Tibial nerve (tissue), 4 donors: ENCODE data around the gene BOLA1. TPM values are rescaled to one million over a fixed set of nuclear protein-coding genes. Genes with fewer than 3 reads are reported as not detected.

Source experiments
- DNase-seq, 2 donors: peaks; one replicate each; pipeline ENCODE4 v3.0.0-alpha.2; 2019; ENCODE audit warnings: low spot score in 2 of 2
- H3K27ac ChIP-seq, 4 donors: fragments of 200-600 bp; sonication (generic) in 3 of 4; one replicate each; pipeline ENCODE4 v1.5.1; 2017 to 2019; ENCODE audit warnings: mild to moderate bottlenecking in 1 of 4
- H3K27me3 ChIP-seq, 2 donors: fragments of 200-600 bp; sonication (generic) in 1 of 2; one replicate each; pipeline versions ENCODE4 v1.5.1 to v1.6.0; 2017 to 2019
- H3K36me3 ChIP-seq, 3 donors: fragments of 200-600 bp; sonication (generic); one replicate each; pipeline ENCODE4 v1.5.1; 2018 to 2019
- H3K4me1 ChIP-seq, 4 donors: fragments of 200-600 bp; sonication (generic) in 3 of 4; one replicate each; pipeline ENCODE4 v1.5.1; 2017 to 2019
- H3K4me3 ChIP-seq, 4 donors: fragments of 200-600 bp; sonication (generic) in 3 of 4; one replicate each; pipeline ENCODE4 v1.5.1; 2017 to 2019; ENCODE audit warnings: mild to moderate bottlenecking in 1 of 4, moderate library complexity in 1 of 4
- H3K9me3 ChIP-seq, 4 donors: fragments of 200-600 bp; sonication (generic) in 3 of 4; one replicate each; pipeline ENCODE4 v1.5.1; 2017 to 2019
- EP300 ChIP-seq, 2 donors: sonication (generic); formaldehyde crosslinking; IDR thresholded peaks; one replicate each; pipeline ENCODE4 v1.6.1; 2017; ENCODE audit warnings: antibody characterized with exemption in 2 of 2, mild to moderate bottlenecking in 1 of 2
- POLR2A ChIP-seq, 2 donors: fragments of 450-650 bp; IDR thresholded peaks; one replicate each; pipeline ENCODE4 v1.6.1; 2017; ENCODE audit warnings: antibody characterized with exemption in 2 of 2, mild to moderate bottlenecking in 2 of 2, moderate library complexity in 2 of 2
- WGBS, 2 donors: methylation state at CpG; one replicate each; pipeline ENCODE4 v1.1.5; 2018; 5-methylcytosine and 5-hydroxymethylcytosine counted together
- total RNA-seq, 4 donors: library from RNA; depleted of rRNA; stranded (reverse); fragments of >200 nt; gene quantifications; one replicate each; pipeline ENCODE4 v1.1.0, GENCODE V29; 2016
- TF ChIP-seq, protein P1 (sequence below), 5 experiments: fragments of 200-600 bp in 3 of 5; fragments of 450-650 bp in 2 of 5; sonication (generic) in 3 of 5; IDR thresholded peaks; one replicate each; pipeline ENCODE4 v1.5.1; 2016 to 2019; ENCODE audit warnings: antibody characterized with exemption in 5 of 5, mild to moderate bottlenecking in 3 of 5, moderate library complexity in 2 of 5

The BOLA1 gene
- total RNA-seq, 4 donors from 2014 or later, result 28.5 to 81.9 (median 57.8) TPM

DNA sequence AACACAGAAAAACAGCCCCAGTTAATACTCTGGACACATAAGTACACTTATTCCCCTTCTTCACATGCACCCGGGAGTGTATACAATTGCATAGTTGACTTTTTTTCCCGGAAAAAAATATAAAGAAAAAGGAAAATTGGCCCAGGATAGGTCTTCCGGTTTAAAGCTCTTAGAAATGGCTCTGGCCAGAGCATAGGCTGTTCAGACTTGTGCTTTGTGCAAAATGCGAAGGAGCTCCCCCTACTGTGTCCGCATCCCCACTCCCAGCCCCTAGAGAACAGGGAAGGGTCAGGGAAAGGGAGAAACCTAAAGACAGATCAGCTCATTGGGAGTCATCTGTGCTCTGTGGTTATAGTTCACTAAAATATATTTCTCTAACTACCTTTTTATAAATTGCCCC, 42.8 kb downstream of the BOLA1 start:
- WGBS, 2 donors, result 15 to 21% methylated on average over 5 of the region's 5 CpGs
- peaks cover 0 to 44% (median 13%) of the 10 kb centered on the region in 3 donors for H3K36me3 ChIP-seq
- no peak overlapping the region for H3K4me3 ChIP-seq
- TF ChIP-seq, protein P1, sequence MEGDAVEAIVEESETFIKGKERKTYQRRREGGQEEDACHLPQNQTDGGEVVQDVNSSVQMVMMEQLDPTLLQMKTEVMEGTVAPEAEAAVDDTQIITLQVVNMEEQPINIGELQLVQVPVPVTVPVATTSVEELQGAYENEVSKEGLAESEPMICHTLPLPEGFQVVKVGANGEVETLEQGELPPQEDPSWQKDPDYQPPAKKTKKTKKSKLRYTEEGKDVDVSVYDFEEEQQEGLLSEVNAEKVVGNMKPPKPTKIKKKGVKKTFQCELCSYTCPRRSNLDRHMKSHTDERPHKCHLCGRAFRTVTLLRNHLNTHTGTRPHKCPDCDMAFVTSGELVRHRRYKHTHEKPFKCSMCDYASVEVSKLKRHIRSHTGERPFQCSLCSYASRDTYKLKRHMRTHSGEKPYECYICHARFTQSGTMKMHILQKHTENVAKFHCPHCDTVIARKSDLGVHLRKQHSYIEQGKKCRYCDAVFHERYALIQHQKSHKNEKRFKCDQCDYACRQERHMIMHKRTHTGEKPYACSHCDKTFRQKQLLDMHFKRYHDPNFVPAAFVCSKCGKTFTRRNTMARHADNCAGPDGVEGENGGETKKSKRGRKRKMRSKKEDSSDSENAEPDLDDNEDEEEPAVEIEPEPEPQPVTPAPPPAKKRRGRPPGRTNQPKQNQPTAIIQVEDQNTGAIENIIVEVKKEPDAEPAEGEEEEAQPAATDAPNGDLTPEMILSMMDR (IDR thresholded peaks at IDR 0.05), result peak in 2 of 5 experiments; percentile 10 to 14
- TF ChIP-seq POLR2A (IDR thresholded peaks at IDR 0.05), result no peak
- no peak for TF ChIP-seq EP300 (IDR thresholded peaks at IDR 0.05)
- H3K27ac ChIP-seq, result peak overlapping the region in 2 of 4 donors; percentile 36 to 44
- H3K4me1 ChIP-seq, result peaks cover 0 to 35% (median 18%) of the 10 kb centered on the region in 4 donors
- DNase-seq, result no peak
- H3K9me3 ChIP-seq, result no peaks in the 10 kb centered on the region
- no peaks in the 10 kb centered on the region for H3K27me3 ChIP-seq

DNA sequence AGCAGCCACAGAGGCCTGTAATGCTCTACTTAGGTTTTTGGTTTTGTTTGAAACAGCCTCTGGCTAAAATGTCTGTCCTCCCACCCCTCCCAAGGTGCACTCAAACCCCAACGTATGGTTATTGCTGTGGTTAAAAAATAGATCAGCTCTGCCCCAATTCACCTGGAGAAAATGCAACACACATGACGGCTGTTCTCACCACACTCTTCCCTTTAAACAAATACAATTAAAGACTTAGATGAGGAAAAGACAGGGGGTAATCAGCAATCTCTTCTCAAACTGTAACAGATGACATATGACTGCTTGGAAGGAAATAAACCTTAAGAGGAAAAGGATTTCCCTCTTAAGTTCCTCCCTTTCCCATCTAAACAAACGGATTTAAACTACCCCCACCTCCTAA, 43.5 kb downstream of the BOLA1 start:
- H3K9me3 ChIP-seq, result no peaks in the 10 kb centered on the region
- H3K36me3 ChIP-seq, result peaks cover 0 to 51% (median 13%) of the 10 kb centered on the region in 3 donors
- 44 to 48% methylated on average over 3 of the region's 3 CpGs for WGBS, 2 donors
- TF ChIP-seq EP300 (IDR thresholded peaks at IDR 0.05) (no peak), POLR2A (IDR thresholded peaks at IDR 0.05) (no peak)
- TF ChIP-seq, protein P1 (IDR thresholded peaks at IDR 0.05), result no peak
- H3K27ac ChIP-seq, result peak overlapping the region in 2 of 4 donors; percentile 12 to 44
- no peak overlapping the region for H3K4me3 ChIP-seq
- H3K4me1 ChIP-seq, result peaks cover 0 to 28% (median 11%) of the 10 kb centered on the region in 4 donors
- no peak for DNase-seq
- no peaks in the 10 kb centered on the region for H3K27me3 ChIP-seq

DNA sequence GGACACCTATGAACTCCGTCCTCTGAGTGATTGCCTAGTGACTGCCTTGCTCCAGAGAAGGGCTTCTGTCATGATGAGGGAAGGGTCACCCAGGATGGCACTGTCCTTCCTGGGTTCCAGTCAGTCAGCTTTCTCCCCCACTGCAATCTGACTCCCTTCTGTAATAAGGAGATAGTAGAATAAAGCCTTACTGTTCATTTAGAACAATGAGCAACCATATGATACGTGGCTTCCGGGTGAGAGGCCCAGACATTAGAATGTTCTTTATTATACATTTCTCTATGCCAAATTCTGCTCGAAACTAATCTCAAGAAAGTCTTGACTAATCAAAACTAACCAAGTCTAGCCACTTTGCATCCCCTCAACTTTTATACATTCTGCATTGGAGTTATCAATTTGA, 45.8 kb downstream of the BOLA1 start:
- Histone ChIP-seq H3K27ac (no peak overlapping the region), H3K9me3 (no peaks in the 10 kb centered on the region), H3K4me1 (peaks cover 0 to 9% (median 0%) of the 10 kb centered on the region in 4 donors), H3K36me3 (peaks cover 0 to 74% (median 13%) of the 10 kb centered on the region in 3 donors), H3K27me3 (no peaks in the 10 kb centered on the region), H3K4me3 (no peak overlapping the region)
- TF ChIP-seq EP300 (IDR thresholded peaks at IDR 0.05) (no peak), POLR2A (IDR thresholded peaks at IDR 0.05) (no peak)
- TF ChIP-seq, protein P1 (IDR thresholded peaks at IDR 0.05), result no peak
- WGBS, 2 donors, result 62 to 67% methylated on average over 4 of the region's 4 CpGs
- no peak for DNase-seq

DNA sequence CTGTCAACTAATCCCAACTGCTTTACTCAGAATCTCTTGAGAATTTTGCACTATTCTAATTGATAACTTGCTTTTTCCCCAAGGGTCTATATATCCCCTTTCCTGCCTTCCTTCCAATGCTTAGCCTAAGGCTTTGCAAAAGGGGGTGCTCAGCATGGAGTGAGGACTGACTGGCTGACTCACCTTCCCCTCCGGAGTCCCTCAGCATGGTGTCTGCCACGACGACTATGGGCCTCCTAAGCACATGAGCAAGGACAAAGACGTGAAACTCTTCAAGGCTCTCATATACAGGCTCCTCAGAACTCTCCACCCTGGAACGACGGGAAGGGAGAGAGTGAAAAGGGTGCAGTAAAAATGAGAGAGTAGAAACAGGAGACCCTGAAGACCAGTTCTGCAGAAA, 50.5 kb downstream of the BOLA1 start:
- Histone ChIP-seq H3K4me1 (no peaks in the 10 kb centered on the region), H3K4me3 (no peak overlapping the region), H3K27me3 (no peaks in the 10 kb centered on the region), H3K9me3 (no peaks in the 10 kb centered on the region), H3K27ac (no peak overlapping the region), H3K36me3 (peaks cover 0 to 62% (median 5%) of the 10 kb centered on the region in 3 donors)
- 71 to 85% methylated on average over 6 of the region's 6 CpGs for WGBS, 2 donors
- no peak for DNase-seq
- TF ChIP-seq EP300 (IDR thresholded peaks at IDR 0.05) (no peak), POLR2A (IDR thresholded peaks at IDR 0.05) (no peak)
- TF ChIP-seq, protein P1 (IDR thresholded peaks at IDR 0.05), result no peak

Other genes with a start within 250 kb of the BOLA1 start
- 10 to 100 TPM in 1 of 4 donors, 1 to 10 TPM in 3; 1.4 to 22.5 (median 3.7) TPM for gene FCGR1A, start 116.9 kb upstream of the BOLA1 start, total RNA-seq
- gene SV2A, start 18.3 kb downstream of the BOLA1 start, total RNA-seq, result 1 to 10 TPM in 2 of 4 donors, under 1 TPM in 2; 0.66 to 2.7 (median 1.8) TPM
- gene SF3B4, start 28.2 kb downstream of the BOLA1 start, total RNA-seq, result 10 to 100 TPM in 2 of 4 donors, 1 to 10 TPM in 2; 6.3 to 14.3 (median 9.7) TPM
- 10 to 100 TPM; 10.3 to 21.4 (median 13.6) TPM for gene MTMR11, start 37.3 kb downstream of the BOLA1 start, total RNA-seq
- 10 to 100 TPM; 54.3 to 84.6 (median 80.1) TPM for gene OTUD7B, start 111.2 kb downstream of the BOLA1 start, total RNA-seq
- 10 to 100 TPM; 32.6 to 41.2 (median 37.1) TPM for gene VPS45, start 168.2 kb downstream of the BOLA1 start, total RNA-seq